ENCODE measurements around the gene POTEI.
"Not testable (repeated sequence)": the region's sequence is repeated elsewhere in the genome, so short reads cannot be mapped to it uniquely, and the experiment has no call there.

DNA sequence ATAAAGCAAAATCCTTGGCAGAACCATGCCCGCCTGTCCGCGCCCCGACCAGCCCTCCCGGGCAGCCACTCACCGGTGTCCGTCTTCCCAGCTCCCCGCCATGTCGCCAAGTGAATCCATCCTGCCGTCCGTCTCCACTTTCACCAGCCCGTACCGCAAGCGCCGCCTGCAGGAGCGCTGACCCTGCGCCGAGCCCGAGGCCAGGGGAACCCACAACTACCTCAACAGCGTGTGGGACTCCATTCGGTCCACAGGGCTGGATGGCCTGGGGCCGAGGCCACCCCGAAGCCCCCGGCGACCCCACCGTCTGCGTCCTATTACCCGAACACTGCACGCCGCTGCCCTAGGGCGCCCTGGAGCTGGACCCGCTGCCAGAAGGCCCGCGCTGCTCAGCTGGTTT, 81.5 kb downstream of the POTEI start:
- TF ChIP-seq EP300, POLR2A (IDR thresholded peaks at IDR 0.05): not testable (repeated sequence)
- TF ChIP-seq, protein P1, sequence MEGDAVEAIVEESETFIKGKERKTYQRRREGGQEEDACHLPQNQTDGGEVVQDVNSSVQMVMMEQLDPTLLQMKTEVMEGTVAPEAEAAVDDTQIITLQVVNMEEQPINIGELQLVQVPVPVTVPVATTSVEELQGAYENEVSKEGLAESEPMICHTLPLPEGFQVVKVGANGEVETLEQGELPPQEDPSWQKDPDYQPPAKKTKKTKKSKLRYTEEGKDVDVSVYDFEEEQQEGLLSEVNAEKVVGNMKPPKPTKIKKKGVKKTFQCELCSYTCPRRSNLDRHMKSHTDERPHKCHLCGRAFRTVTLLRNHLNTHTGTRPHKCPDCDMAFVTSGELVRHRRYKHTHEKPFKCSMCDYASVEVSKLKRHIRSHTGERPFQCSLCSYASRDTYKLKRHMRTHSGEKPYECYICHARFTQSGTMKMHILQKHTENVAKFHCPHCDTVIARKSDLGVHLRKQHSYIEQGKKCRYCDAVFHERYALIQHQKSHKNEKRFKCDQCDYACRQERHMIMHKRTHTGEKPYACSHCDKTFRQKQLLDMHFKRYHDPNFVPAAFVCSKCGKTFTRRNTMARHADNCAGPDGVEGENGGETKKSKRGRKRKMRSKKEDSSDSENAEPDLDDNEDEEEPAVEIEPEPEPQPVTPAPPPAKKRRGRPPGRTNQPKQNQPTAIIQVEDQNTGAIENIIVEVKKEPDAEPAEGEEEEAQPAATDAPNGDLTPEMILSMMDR (IDR thresholded peaks at IDR 0.05) = not testable (repeated sequence)
